Measurements from ENCODE around the gene PLCB1. TPM values are rescaled to one million over a fixed set of nuclear protein-coding genes. Genes with fewer than 3 reads are reported as not detected.
"Not testable (repeated sequence)": the region's sequence is repeated elsewhere in the genome, so short reads cannot be mapped to it uniquely, and the experiment has no call there.

PLCB1 gene
- total and polyA plus RNA-seq, 2 donors (not counting 1 experiment from before 2014, with no cell fraction given): 13.4 to 23.3 TPM

GRCh38 chr20:8849990-8850389 is 717.9 kb downstream of the PLCB1 start:
- no peak for TF ChIP-seq CTCF (conservative IDR thresholded peaks at IDR 0.05 in 1 of 2, IDR thresholded peaks at IDR 0.05 in 1 of 2; ENCODE audit: low read depth in 1 of 2, low read length in 2 of 2)
- no peak for TF ChIP-seq EZH2 (IDR thresholded peaks at IDR 0.05; ENCODE audit: low read length, missing control alignments)

GRCh38 chr20:8851446-8851845 is 719.4 kb downstream of the PLCB1 start:
- Histone ChIP-seq H3K27ac (ENCODE audit: insufficient read depth, low read length) (no peak overlapping the region), H4K20me1 (ENCODE audit: control insufficient read depth, extremely low read depth, insufficient read depth, low read length) (no peaks in the 10 kb centered on the region), H3K36me3 (ENCODE audit: control insufficient read depth, insufficient read depth, low read length) (no peaks in the 10 kb centered on the region), H3K27me3 (ENCODE audit: control insufficient read depth, insufficient read depth, low read length) (no peaks in the 10 kb centered on the region), H3K9ac (ENCODE audit: insufficient read depth, low read length) (no peak overlapping the region), H3K4me2 (ENCODE audit: extremely low read depth, insufficient read depth, low read length) (no peak overlapping the region), H3K4me1 (ENCODE audit: control insufficient read depth, extremely low read depth, insufficient read depth, low read length) (peaks cover 6% of the 10 kb centered on the region), H3K4me3 (replicated peaks in 1 of 4; ENCODE audit: control extremely low read depth in 1 of 4, insufficient read depth in 1 of 4, low read depth in 3 of 4, low read length in 4 of 4) (no peak overlapping the region), H2AFZ (ENCODE audit: low read length) (no peak overlapping the region), H3K9me3 (ENCODE audit: control insufficient read depth, insufficient read depth, low read depth, low read length) (no peaks in the 10 kb centered on the region), H3K79me2 (ENCODE audit: control insufficient read depth, insufficient read depth, low read length) (no peaks in the 10 kb centered on the region)
- no peak for TF ChIP-seq EZH2 (IDR thresholded peaks at IDR 0.05; ENCODE audit: low read length, missing control alignments)
- TF ChIP-seq CTCF (conservative IDR thresholded peaks at IDR 0.05 in 1 of 2, IDR thresholded peaks at IDR 0.05 in 1 of 2; ENCODE audit: low read depth in 1 of 2, low read length in 2 of 2): no peak
- no peak for DNase-seq (ENCODE audit: low read depth in 2 of 2)

More at GRCh38 chr20:8849990-8850389, 717.9 kb downstream of the PLCB1 start:
- Histone ChIP-seq H3K9me3 (ENCODE audit: control insufficient read depth, insufficient read depth, low read depth, low read length) (no peaks in the 10 kb centered on the region), H3K79me2 (ENCODE audit: control insufficient read depth, insufficient read depth, low read length) (no peaks in the 10 kb centered on the region), H3K4me1 (ENCODE audit: control insufficient read depth, extremely low read depth, insufficient read depth, low read length) (peaks cover 5% of the 10 kb centered on the region), H3K4me3 (replicated peaks in 1 of 4; ENCODE audit: control extremely low read depth in 1 of 4, insufficient read depth in 1 of 4, low read depth in 3 of 4, low read length in 4 of 4) (no peak overlapping the region), H3K4me2 (ENCODE audit: extremely low read depth, insufficient read depth, low read length) (no peak overlapping the region), H2AFZ (ENCODE audit: low read length) (no peak overlapping the region), H3K9ac (ENCODE audit: insufficient read depth, low read length) (no peak overlapping the region), H3K27me3 (ENCODE audit: control insufficient read depth, insufficient read depth, low read length) (no peaks in the 10 kb centered on the region), H3K27ac (ENCODE audit: insufficient read depth, low read length) (no peak overlapping the region), H3K36me3 (ENCODE audit: control insufficient read depth, insufficient read depth, low read length) (no peaks in the 10 kb centered on the region), H4K20me1 (ENCODE audit: control insufficient read depth, extremely low read depth, insufficient read depth, low read length) (no peaks in the 10 kb centered on the region)
- DNase-seq (ENCODE audit: low read depth in 2 of 2): no peak

GRCh38 chr20:8851919-8852318 is 719.9 kb downstream of the PLCB1 start:
- not testable (repeated sequence) for H3K9me3 ChIP-seq (ENCODE audit: control insufficient read depth, insufficient read depth, low read depth, low read length); H3K36me3 ChIP-seq (ENCODE audit: control insufficient read depth, insufficient read depth, low read length); H3K79me2 ChIP-seq (ENCODE audit: control insufficient read depth, insufficient read depth, low read length); H4K20me1 ChIP-seq (ENCODE audit: control insufficient read depth, extremely low read depth, insufficient read depth, low read length); H3K9ac ChIP-seq (ENCODE audit: insufficient read depth, low read length); H3K4me2 ChIP-seq (ENCODE audit: extremely low read depth, insufficient read depth, low read length); H2AFZ ChIP-seq (ENCODE audit: low read length); H3K4me1 ChIP-seq (ENCODE audit: control insufficient read depth, extremely low read depth, insufficient read depth, low read length); DNase-seq (ENCODE audit: low read depth in 2 of 2); H3K27ac ChIP-seq (ENCODE audit: insufficient read depth, low read length); H3K4me3 ChIP-seq (replicated peaks in 1 of 4; ENCODE audit: control extremely low read depth in 1 of 4, insufficient read depth in 1 of 4, low read depth in 3 of 4, low read length in 4 of 4); H3K27me3 ChIP-seq (ENCODE audit: control insufficient read depth, insufficient read depth, low read length)

GRCh38 chr20:8853211-8853610 is 721.1 kb downstream of the PLCB1 start:
- H3K4me3 ChIP-seq (replicated peaks in 1 of 4; ENCODE audit: control extremely low read depth in 1 of 4, insufficient read depth in 1 of 4, low read depth in 3 of 4, low read length in 4 of 4); H2AFZ ChIP-seq (ENCODE audit: low read length); H3K4me1 ChIP-seq (ENCODE audit: control insufficient read depth, extremely low read depth, insufficient read depth, low read length); H3K9ac ChIP-seq (ENCODE audit: insufficient read depth, low read length); H3K36me3 ChIP-seq (ENCODE audit: control insufficient read depth, insufficient read depth, low read length); H3K27ac ChIP-seq (ENCODE audit: insufficient read depth, low read length); H3K27me3 ChIP-seq (ENCODE audit: control insufficient read depth, insufficient read depth, low read length); H4K20me1 ChIP-seq (ENCODE audit: control insufficient read depth, extremely low read depth, insufficient read depth, low read length); DNase-seq (ENCODE audit: low read depth in 2 of 2); H3K79me2 ChIP-seq (ENCODE audit: control insufficient read depth, insufficient read depth, low read length); H3K4me2 ChIP-seq (ENCODE audit: extremely low read depth, insufficient read depth, low read length); H3K9me3 ChIP-seq (ENCODE audit: control insufficient read depth, insufficient read depth, low read depth, low read length): not testable (repeated sequence)
